Stimulated activated CD8-positive, alpha-beta memory T cell treated with anti-CD3 and anti-CD28 coated beads, Interleukin-15, amount 100 ng/mL, for 24 hours (primary cell): ENCODE results near the gene IDI1.
"Not testable (repeated sequence)": the region's sequence is repeated elsewhere in the genome, so short reads cannot be mapped to it uniquely, and the experiment has no call there.

Source experiments
- DNase-seq: peaks from one replicate; pipeline ENCODE4 v3.0.0-alpha.2; 2020; ENCODE audit warnings: low read depth

The IDI1 gene

DNA sequence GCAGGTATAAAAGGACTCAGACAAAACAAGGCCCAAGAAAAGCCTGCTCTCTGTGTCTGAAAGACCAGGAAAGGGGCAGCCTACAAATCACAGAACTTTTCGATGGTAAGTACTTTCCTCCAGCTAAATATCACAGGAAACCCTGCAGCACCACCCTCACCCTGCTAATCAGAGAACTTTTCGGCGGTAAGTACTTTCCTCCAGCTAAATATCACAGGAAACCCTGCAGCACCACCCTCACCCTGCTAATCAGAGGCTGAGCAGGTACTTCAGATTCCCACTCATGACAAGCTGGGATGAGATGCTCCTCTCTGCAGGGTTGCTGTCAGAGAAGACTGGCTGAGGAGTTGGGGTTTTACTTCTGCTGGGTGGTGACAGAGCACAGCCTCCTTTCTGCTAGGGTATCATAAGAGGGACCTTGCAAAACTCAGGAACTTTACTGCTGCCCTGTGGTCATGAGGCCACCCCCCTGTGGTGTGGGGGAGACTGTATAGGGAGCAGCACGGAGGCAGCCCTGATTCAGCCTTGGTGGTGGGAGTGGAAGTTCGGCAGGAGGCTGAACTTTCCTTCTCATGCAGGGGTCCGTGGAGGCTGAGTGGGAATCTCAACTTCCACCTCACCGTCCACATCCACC is 14.4 kb upstream of the IDI1 start:
- no peak for DNase-seq

DNA sequence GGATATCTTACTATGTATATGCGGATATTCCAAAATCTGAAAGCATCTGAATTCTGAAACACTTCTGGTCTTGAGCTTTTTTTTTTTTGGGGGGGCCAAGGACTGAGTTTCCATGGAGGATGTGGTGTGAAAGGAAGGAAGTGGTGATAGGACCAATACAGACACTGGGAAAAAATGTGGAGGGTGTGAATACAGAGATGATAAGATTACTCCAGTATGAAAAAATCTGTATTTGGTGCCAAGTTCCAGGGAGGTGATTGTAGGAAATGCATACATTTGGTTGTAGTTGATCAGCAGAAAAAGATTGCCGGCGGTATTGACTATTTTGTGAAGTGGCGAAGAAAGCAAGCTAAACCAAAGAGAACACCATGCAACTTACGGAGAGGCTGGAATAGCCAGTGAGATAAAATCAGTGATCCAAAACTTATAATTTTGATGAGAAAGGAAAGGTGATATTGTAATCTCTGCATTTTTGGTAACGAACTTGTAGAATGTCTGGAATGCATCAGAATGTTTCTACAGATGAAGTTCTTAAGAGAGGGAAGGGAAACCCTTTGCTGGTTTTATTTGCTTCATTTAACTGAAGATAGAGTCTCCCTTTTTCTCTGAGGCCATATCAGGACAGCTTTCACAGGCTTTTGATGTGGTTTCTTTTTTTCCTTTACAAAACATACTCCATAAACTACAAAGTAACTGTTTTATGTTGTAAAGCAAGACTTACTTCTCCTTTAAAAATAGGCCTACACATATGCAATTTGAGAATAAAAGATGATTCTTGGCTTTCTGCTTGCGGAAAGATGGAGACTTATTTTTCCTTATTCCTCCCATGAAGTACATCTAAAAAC is 13.2 kb upstream of the IDI1 start:
- no peak for DNase-seq

DNA sequence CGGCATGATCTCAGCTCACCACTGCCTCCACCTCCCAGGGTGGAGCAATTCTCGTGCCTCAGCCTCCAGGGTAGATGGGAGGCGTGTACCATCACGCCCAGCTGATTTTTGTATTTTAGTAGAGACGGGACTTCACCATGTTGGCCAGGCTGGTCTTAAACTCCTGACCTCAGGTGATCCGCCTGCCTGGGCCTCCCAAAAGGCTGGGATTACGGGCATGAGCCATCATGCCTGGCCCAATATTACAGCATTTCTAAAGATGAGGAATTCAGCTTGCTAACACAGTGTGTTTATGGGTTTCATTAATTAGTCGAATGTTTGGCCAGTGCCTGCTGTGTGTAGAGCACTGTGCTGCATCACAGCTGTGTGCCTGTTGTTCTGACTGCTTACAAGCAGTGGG is 11.0 kb upstream of the IDI1 start:
- no peak for DNase-seq

DNA sequence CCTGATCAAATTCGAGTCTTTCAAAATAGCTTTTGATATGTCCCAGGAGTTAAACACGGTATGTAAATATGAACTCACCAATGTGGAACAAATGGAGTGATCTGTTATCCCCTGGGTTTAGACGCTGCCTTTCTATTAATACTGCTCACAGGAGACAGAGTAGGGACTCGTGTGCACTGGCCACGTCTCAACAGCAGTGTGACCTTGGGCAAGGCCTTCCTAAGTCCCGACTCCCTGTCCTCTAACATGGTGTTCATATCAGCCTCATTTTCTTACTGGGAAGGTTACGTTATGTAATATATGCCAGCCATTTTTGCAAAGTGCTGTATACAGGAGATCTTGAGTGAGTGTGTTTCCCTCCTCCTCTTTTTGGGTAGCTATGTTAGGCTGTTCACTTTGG is 9.1 kb upstream of the IDI1 start:
- DNase-seq, result no peak

DNA sequence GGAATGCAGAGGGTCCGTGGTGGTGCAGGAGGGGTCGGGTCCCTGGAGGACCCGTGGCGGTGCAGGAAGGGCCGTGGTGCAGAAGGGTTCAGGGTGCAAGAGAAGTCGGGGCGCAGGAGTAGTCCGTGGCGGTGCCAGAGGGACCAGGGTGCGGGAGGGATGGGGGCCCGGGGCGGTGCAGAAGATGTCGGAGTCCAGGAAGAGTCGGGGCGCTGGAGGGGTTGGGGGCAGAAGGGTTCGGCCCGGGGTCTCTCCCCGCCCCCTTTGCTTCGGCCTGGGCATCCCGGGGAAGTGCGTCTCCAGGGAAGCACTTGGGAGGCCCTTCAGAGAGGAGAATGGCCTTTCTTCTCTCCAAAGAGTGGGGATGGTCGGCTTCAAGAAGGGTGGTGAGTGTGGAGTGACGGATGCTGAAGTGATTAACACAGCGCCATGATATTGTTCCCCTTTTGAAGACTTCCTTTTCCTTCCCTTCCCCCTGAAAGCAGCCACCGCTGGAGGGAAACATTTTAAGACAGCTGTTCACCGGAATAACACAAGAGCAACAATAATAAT is 8.3 kb upstream of the IDI1 start:
- DNase-seq, result no peak

DNA sequence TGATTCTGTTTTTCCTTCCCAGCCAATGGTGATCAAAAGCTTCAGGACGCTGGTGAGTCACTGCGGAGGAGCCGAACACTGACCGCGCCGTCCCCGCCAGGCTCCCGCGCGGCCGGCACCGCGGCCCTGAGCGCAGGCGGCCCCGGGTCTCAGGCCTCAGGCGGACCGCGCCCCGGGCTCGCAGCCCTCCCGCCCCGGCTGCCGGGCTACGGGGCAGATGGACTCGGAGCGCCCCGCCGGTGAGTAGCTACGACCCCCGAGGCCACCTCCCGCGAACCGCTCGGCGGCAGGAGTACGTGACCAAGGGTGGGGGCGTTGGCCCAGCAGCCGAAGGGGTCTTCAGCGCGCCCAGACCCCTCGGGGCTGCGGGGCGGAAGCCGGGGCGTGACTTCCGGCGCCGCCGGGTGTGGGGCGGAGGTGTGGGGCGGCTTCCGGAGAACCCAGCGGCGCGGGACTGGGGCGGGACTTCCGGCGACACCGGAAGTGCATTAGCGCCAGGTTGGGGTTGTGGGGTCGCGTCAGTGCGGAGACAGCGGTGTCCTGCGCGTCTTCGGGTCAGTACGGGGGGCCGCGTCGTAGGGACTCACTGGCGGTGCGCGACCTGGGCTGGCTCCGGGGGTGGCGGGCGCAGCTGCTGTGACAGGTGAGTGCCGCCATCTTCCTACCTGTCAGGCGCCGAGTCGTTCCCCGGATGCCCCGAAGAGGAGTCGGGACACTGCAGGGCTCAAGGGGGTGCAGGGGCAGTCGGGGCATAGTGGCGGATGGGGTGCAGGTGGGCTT is 7.6 kb upstream of the IDI1 start, which contains the start of gene WDR37:
Gene WDR37 (plus strand): TSS at position 60 of the 780 bp plus-strand sequence. CDS start 15,771 bp downstream, outside the sequence.
- DNase-seq, result peak; percentile 89

DNA sequence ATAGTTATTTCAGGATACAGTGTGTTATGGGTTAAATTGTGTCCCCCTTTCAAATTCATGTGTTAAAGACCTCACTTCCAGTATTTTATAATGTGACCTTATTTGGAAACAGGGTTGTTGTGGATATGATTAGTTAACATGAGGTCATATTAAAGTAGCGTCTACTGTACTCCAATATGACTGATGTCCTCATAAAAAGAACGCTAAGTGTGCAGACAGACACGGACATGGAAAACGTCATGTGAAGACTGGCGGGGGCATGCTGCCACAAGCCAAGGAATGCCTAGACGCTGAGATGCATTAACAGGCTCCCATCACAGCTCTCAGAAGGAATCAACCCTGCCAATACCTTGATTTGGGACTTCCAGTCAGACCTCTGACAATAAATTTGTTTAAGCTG is 5.8 kb upstream of the IDI1 start:
- no peak for DNase-seq

DNA sequence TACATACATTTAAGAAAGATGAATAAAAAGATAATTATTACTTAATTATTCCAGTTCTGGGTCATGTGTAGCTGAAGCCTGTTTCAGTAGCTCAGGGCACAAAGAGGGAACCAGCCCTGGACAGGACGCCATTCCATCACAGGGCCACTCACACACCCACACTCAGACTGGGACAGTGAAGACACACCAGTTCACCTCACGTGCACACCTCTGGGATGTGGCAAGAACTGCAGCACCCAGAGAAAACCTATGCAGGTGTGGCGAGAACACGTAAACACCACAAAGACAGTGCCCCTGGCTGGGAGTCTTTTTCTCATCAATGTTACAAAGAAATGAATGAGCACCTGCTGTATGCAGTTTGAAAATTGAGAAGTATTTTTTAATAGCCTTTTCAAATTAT is 1.6 kb upstream of the IDI1 start:
- DNase-seq, result no peak

DNA sequence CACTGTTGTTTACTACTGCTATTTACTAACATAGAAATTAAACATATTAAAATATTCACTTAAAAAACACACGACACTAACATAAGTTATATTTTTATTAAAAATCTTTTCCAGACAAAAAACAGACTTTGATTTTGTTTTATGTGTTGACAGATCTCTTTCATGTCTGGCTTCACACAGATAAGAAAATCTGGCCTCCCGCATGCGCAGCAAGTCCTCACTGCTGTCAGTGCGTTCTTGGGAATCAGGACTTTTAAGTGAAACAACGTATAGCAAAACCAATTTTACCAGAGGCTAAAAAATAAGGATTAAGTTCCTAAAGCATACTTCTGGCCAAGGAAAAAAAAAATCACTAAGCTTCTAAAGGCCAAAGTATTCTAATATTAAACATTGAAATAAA is 1.2 kb upstream of the IDI1 start:
- no peak for DNase-seq

DNA sequence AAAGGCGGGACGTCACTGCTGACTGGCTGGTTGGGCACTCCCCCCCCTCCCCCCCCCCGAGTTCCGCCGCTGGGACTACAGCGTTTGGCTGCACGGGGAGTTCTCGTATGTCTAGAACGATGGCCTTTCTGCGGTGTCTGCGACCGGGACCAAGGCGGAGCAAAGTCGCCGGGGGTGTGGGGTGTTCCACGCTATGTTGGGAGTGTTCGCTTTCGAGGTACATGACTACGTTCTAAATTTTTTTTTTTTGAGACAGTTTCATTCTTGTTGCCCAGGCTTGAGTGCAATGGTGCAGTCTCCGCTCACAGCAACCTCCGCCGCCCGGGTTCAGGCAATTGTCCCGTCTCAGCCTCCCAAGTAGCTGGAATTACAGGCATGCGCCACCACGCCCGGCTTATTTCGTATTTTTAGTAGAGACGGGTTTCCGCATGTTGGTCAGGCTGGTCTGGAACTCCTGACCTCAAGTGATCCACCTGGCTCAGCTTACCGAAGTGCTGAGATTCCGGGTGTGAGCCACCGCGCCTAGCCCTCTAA is 573 bp upstream of the IDI1 start:
- DNase-seq, result peak; percentile 13

DNA sequence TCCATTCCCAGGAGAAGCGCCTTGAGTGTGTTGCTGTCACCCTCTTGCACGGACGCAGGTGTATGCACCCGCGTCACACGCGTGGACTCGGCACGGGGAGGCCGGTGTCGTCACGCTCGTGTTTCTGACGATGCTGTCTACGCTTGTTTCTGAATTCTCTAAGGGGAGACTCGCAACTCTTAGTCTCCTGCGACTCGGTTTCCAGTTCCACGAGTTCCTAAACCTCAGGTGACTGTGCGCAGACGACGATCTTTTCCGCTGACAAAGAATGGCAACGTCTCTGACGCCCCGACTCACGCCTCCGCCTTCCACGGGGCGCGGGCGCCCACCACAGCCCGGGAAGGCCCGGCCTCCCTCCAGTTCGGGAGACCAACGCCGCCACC is 579 bp downstream of the IDI1 start:
- no peak for DNase-seq

DNA sequence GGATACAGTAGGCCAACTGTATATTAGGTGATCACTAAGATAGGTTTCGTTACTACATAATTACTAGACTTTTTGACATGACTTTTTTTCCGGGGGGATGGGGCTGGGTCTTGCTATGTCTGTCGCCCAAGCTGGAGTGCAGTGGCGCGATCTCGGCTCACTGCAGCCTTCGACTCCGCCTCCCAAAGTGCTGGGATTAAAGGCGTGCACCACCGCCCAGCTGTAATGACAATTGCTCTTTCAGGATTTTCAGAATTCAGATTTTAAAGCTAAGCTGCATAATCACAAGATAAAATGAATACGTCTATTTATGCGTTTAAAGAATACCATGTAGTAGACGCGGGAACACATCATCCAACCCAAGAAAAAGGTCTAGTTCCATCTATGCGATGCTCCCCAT is 982 bp downstream of the IDI1 start:
- DNase-seq, result no peak

DNA sequence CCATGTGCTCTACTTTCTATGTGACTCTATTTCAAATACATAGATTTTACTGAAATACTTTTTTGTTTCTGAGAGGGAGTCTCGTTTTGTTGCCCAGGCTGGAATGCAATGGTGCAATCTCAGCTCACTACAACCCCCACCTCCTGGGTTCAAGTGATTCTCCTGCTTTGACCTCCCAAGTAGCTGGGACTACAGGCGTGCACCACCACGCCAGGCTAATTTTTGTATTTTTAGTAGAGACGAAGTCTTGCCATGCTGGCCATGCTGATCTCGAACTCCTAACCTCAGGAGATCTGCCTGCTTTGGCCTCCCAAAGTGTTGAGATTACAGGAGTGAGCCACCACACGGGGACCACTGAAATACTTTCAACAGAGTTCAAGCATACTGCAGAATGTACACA is 3.5 kb downstream of the IDI1 start:
- DNase-seq, result no peak

DNA sequence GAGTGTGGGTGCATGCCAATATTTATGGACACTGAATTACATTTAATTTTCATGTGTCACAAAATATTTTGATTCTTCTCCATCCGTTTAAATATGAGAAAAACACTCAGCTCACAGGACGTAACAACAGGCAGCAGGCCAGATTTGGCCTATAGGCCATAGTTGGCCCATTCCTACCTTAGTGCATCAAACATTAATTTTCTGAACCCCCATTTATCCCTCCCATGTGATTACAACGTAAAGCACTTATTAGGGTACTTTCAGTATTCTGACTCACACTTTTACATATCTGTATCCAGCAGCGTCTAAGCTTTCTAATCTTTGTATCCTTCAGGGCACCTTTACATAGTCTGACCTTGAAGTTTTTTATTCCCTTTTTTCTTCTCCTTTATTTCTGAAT is 4.0 kb downstream of the IDI1 start:
- no peak for DNase-seq

DNA sequence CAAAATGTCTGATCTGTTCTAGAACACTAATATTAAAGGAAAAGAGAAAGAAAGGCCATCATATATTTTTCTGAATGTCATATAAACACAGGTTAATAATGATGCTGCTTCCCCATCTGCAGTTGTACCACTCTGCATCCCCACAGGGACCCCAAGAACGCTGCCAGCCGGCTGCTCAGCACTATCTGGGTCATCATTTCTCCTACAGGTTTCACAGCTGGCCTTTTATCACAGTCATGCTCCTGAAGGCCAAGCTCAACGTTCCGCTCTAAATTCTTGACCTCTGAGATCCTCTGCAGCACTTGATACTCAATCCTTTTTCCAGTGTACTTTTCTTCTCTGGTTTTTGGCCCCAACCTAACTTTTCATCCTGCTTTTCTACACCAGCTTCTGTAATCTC is 4.8 kb downstream of the IDI1 start:
- no peak for DNase-seq

DNA sequence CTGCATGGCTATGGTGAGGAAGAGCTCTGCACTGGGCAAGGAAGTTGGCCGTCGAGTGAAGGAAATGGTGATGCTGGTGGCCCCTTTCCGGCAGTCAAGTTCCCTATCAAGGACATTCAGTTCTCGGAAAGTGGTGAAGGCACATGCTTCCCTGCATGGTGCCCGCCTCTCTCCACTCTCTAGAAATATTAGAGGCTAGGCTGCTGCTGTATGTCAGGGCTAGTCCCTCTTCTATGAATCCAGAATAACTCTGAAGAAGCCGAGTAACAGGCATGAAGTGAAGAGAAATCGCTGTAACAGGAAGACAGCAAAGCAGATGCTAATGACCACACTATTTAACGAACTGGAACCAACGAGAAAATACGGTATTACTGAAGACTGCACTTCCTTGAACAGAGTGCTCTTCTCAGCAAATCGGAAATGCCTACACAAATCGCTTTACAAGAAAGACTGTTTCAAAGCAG is 5.4 kb downstream of the IDI1 start:
- DNase-seq, result no peak

DNA sequence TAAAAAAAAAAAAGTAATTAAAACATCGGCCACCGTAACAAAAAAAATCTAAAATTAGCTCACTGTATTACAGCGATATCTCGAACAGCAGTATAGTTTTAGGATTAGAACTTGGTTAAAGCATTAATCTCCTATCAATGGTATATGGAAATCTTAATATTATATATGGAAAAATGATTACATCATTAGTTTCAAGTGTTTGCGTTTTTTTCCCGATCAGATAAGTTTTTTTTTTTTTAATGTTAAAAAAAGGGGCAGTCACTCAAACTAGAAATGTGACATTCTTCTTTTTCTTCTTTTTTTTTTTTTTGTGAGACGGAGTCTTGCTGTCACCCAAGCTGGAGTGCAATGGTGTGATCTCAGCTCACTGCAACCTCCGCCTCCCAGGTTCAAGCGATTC is 7.4 kb downstream of the IDI1 start:
- no peak for DNase-seq

DNA sequence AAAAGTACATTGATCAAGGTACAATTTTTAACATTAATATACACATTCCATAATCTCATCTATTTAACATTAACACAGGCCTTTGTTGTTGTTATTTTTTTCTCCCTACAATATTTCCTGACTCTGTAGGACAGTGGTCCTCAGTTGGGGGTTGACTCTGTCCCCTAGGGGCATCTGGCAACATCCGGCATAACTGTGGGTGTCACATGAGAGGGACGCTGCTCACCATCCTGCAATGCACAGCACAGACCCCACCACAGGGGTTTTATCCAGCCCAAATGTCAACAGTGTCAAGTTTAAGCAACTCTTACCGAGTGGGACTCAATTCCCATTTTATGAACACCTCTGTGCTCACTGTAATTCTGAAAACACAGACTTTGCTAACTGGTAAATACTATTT is 8.8 kb downstream of the IDI1 start:
- DNase-seq, result no peak

DNA sequence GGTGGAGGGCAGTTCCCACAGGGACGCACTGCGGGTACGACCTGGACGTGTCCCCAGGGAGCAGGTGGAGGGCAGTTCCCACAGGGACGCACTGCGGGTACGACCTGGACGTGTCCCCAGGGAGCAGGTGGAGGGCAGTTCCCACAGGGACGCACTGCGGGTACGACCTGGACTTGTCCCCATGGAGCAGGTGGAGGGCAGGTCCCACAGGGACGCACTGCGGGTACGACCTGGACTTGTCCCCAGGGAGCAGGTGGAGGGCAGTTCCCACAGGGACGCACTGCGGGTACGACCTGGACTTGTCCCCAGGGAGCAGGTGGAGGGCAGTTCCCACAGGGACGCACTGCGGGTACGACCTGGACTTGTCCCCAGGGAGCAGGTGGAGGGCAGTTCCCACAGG is 10.2 kb downstream of the IDI1 start:
- not testable (repeated sequence) for DNase-seq

DNA sequence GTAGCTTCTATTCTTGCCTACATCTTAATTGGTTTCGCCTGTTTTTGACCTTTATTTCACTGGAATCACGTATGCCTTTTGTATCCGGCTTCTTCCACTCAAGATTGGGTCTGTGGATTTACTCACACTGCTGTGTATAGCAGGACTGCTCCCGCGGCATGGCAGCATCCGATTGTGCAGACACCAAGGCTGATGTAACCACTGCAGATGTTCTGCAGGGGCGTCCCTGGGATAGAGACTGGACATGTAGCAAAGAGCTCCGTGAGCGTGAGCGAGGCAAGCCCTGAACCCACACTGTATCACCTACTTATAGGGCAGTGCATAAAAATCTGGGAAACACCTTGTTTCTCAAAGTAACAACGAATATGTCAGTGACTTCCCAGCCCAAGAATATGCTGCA is 11.8 kb downstream of the IDI1 start:
- DNase-seq, result no peak

DNA sequence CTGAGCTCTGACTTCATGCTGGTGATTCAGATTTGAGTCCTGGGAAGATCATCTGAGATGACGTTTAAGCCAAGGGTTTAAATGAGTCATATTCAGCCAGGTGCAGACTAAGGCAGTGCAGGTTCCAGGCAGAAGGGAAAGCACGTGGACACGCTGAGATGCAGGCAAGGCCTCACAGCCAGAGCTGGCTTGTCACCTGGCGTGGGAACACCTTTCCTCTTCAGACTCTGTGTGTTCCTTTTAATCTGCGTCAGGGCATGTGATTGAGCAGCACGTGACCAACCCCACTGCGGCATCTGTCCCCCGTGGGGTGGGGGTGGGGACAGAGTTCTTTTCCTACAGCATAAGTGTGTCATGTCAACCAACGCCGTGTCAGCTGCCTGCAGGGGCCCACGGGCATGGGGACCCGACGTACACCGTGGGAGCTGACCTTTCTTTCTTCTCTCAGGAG is 12.6 kb downstream of the IDI1 start:
- DNase-seq, result no peak

DNA sequence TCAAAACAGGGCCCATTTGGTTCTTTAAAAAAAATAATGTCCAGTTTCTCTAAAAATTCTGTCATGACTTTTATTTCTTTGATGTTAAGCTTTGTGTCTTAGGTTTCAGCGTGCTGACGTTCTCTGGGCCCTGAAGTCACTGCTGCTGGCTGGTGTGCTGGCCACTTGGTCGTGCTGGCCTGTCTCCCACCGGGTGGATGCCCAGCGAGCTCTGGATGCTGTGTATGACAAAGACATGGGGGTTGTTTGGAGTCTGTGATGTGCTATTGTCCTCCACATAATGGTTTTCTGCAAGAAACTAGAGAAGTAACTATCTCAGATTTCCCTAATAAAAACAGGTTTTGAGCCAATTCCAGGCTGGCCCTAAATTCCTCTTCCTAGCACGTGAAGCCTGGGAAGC is 13.7 kb downstream of the IDI1 start:
- no peak for DNase-seq
